Renal cortex interstitium (tissue), 11 donors: Measurements from ENCODE around the gene ATG9A. TPM values are rescaled to one million over a fixed set of nuclear protein-coding genes. Genes with fewer than 3 reads are reported as not detected.
A peak's percentile ranks its signal among the peaks of the same experiment; 100 is the strongest.
"Not testable (repeated sequence)": the region's sequence is repeated elsewhere in the genome, so short reads cannot be mapped to it uniquely, and the experiment has no call there.

Experiments used
- DNase-seq, 11 donors: peaks; one replicate each; pipeline ENCODE4 v3.0.0-alpha.2; 2013; ENCODE audit warnings: low read depth in 9 of 11, low spot score in 4 of 11; ENCODE audit errors: extremely low read depth in 1 of 11
- polyA plus RNA-seq, 3 donors: library from polyadenylated mRNA; unstranded; fragments of 120-200 nt; gene quantifications; one replicate each; pipeline ENCODE4 v1.2.1, GENCODE V29; 2013; ENCODE audit not compliant: insufficient read length in 3 of 3

The ATG9A gene
- polyA plus RNA-seq, 3 donors = 43.7 to 48.2 (median 48.0) TPM

DNA sequence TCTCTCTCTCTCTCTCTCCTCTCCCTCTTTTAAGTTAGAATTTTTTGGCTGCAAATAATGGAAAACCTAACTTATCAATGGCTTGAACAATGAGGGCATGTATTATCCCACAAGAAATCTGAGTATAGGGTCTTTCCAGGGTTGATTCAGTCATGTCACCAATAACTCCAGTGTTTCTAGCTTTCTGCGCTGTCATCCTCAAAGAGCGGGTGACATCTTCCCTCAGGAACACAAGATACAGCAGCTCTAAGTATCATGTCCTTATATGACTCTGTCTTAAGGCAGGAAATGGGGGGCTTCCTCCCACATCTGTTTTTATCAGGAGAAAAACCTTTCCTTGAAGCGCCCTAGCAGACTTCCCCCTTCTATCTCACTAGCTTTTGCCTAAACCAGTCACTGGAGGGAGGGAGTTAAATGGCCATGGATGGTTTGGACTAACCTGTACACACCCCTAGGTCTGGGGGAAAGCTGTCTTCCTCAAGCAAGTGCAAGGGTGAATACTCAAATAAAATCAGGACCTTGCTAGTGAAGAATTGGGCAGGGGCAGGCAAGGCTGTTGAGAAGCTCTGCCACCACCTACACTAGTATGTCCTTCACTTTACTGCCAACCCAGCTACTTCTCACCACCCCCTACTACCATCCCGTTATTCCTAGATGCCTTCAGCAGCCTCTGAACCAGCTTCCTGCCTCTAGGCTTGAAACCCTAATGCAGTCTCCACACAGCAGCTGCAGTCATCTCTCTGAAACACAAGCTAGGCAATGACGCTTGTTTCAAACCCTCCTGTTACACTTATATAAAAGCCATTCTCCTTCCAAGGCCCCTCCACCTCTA lies 31.8 kb upstream of the ATG9A start:
- no peak for DNase-seq

DNA sequence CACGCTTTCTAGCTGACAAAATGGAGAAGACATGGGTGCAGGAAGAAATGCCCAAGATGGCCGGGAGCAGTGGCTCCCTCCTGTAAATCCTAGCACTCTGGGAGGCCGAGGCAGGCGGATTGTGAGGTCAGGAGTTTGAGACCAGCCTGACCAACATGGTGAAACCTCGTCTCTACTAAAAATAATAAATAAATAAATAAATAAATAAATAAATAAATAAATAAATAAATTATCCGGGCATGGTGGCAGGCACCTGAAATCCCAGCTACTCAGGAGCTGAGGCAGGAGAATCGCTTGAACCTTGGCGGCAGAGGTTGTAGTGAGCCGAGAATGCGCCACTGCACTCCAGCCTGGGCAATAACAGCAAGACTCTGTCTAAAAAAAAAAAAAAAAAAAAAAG lies 29.5 kb upstream of the ATG9A start:
- not testable (repeated sequence) for DNase-seq

DNA sequence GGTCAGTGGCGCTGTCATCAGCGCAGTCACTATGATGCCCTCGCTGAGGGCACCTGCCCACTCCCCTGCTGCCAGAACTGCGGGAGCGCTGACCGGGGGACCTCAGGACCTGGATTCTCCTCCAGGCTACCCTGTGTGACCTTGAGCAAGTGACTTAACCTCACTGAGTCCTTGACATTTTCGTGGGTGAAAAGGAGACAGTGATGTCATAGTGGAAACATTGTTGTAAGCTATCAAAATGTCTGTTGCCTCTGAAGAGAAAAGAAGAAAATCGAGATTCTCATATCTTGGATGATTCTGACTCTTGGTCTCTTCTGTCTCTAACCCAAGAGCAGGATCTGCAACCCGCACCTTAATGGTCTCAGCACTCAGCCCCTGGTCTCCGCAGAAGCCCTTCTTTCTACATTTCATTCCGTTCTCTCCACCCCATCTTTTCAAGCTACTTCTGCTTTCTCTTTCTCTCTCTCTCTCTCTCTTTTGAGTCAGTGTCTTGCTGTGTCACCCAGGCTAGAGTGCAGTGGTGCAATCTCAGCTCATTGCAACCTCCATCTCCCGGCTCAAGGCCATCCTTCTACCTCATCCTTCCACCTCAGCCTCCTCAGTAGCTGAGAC lies 25.3 kb upstream of the ATG9A start:
- no peak for DNase-seq

DNA sequence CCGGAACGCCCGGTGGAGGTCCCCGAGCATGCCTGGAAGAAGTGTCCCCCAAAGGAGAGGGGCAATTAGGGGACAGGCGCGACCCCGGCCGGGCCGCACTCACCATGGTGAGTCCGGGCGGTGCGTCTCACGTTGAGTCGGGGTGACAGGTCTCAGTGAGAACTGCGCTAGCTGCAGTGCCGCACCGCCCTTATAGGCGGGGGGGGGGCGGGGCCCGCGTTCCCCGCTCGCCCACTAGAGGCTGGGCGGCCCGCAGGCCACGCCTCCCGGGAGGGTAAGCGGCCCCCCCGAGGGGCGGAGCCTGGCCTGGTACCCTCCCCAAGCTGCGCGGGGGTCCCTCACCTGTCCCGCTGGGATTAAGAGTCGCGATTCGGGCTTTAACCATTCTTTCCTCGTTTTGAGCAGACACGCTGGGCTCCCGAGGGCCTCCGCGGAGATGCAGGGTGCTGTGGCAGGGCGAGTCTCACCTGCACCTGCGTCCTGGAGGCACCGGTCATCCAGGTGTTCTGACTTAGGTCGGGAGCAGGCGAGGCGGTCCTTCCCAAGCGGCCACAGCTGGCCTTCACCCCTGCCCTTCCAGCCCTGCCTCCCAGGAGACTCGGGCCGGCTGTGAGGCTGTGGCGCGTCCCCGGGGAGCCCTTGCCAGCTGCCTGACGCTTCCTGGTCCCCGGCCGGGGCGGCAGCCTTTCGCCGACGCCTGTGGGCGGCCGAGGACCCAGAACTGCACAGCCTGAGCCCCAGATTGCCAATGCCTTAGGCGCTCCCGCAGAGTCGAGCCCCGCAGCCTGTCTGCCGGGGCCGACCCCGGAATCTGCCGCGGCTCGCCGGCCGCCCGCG lies 24.5 kb upstream of the ATG9A start, which contains the start of gene TUBA4A:
TSS of gene TUBA4A (minus strand) at position 166 of the 837 bp plus-strand sequence. CDS start at position 106, 60 bp downstream.
- DNase-seq = no peak

DNA sequence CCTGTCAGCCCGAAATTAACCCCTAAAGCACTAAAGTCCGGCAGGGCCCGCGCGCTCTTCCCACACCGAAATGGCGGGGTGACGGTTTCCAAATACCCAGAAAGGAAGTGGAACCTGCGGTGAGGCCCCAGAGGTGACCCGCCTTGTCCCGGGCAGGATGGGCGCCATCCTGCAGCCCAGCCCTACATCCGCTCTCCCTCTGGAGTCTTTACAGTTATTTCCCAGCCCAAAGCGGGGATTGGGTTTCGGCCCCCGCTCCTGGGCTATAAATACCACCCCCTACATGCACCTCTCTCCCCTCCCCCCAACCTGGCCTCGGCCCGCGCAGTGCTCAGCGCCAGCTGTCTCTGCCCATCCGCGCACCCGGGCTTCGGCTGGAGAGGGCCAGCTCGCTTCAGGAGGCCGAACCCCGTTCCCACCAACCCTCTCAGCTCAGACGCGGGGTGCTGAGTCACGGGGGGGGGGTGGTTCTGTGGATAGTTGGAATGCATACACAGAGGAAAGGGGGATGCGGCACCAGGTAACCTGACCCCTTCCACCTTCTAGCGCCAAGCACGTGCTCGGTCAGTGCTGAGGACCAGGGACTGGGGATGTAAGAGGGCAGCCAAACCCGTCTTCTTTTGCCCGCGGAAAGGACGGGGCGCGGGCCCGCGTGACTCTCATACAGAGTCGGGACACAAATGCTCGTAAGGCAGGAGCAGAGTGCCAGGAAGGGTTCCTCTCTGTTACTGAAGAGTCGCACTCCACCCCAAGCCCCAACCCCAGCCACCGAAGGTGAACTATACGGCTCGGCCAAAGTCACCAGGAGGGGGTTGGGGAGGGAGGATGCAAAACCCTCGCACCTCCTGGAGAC lies 23.7 kb upstream of the ATG9A start, which contains the start of gene TUBA4B:
TSS of gene TUBA4B (plus strand) at position 344 of the 853 bp plus-strand sequence. CDS start at position 509, 165 bp downstream.
- no peak for DNase-seq

DNA sequence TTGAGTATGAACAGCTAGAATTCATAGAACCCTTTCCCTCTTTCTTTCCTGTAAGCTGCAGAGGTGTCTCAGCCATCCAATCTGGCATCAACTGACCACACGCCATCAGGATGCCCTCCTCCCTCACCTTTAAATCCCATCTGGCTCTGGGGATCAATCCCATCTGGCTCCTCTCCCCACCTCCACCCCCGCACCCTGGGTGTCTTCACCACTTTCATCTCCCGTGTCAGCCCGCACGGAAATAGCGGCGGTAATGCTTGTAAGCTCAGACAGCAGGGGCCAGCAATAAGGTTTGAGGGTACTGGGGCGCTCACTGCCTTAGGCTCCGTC lies 23.1 kb upstream of the ATG9A start:
- no peak for DNase-seq

DNA sequence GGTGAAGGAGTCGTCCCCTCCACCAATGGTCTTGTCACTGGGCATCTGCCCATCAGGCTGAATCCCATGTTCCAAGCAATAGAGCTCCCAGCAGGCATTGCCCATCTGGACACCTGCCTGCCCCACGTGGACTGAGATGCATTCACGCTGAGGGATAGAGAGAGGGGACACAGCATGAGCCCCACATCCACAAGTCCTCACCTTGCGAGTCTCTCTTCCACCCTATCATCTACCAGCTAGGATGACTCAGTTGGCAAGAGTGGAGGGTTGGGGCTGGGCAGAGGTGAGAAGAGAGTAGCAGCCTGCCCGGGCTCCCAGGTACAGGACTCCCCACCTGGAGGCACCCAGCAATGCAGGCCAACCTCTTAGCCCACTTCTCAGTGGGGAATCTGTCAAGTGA lies 22.6 kb upstream of the ATG9A start:
- no peak for DNase-seq

DNA sequence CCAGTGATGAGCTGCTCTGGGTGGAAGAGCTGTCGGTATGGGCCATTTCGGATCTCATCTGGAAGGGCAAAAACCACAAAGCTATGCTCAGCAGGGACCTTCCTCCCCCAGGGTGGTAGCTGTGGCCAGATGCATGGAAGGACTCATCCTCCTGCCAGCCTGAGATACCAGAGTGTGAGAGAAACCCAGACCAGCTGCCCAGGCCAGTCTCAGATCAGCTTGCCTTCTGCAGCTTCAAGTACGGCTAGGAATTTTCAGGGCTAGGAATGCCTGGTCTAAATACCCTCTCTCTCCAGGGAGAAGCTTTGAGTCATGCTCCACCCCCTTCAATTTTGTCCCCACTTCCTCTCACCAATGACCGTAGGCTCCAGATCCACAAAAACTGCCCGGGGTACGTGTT lies 22.2 kb upstream of the ATG9A start:
- no peak for DNase-seq

DNA sequence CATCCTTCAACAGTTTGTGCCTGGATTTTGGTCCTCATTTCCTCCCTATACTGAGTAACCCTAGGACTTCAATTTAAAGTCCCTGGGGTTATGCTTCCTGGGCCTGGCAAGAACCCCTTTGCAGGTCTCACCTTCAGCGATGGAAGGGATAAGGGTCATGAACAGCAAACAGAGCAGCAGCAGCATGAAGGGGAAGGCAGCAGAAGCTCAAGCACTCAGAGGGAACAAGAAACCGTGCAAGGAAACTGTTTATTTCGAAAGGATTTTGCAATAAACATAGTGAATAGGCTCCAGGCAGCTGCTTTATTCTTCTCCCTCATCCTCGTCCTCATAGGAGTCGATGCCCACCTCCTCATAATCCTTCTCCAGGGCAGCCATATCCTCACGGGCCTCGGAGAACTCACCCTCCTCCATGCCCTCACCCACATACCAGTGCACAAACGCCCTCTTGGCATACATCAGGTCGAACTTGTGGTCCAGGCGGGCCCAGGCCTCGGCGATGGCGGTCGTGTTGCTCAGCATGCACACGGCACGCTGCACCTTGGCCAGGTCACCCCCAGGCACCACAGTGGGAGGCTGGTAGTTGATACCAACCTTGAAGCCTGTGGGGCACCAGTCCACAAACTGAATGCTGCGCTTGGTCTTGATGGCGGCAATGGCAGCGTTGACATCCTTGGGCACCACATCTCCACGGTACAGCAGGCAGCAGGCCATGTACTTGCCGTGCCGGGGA lies 20.8 kb upstream of the ATG9A start:
- no peak for DNase-seq

DNA sequence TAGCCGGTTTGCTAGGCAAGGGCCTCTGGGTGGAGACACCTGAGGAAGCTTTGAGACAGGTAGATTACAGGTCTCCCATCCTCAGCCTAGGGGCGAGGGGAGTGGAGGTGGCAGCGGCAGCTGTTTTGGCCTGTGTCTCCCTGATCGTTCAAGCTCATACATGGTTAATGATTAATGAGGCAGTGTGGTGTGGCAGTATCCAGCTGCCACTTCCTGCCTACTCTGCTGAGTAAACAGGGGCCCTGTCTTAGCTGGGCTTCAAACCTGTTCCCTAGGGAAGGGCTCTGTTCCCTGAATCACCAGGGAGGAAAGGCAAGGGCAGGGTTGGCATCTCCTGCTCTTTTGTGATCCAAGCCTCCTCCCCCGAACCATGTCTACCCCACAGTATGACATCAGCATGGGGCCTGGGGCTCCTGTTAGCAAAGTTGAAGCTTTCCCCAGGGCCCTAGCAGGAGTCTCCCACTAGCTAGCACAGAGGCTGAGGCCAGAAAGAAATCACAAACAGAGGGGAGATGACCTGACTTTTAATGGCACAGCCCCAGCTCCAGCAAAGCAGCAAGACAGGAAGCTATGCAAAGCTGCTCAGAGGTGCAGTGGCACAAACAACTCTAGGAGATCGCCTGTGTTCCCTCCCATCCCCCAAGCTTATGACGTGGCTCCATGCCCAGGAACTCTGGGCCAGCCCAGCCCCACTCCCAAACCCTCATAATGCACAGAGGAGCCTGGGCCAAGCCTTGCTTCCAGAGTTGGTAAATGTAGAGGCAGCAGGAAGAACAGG lies 20.0 kb upstream of the ATG9A start:
- DNase-seq = peak in 3 of 11 donors; percentile 44 to 80 (median 45)

DNA sequence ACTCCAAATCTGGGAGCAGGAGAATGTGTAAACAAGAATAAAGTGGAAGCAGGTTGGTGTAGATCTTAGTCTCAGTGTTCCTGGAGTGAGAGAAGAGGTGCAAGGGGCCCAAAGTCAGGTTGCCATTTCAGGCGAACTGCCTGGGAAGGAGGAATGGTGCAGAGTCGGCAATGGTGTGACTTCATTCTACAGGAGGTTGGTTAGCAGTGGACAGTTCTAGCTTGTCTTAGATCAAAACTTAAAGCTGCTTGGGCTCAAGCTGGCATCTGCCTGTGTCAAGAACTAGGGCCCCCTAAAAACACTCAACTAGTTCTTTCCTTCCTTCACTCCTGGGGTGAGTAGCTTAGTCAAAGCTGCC lies 19.4 kb upstream of the ATG9A start:
- DNase-seq = no peak

DNA sequence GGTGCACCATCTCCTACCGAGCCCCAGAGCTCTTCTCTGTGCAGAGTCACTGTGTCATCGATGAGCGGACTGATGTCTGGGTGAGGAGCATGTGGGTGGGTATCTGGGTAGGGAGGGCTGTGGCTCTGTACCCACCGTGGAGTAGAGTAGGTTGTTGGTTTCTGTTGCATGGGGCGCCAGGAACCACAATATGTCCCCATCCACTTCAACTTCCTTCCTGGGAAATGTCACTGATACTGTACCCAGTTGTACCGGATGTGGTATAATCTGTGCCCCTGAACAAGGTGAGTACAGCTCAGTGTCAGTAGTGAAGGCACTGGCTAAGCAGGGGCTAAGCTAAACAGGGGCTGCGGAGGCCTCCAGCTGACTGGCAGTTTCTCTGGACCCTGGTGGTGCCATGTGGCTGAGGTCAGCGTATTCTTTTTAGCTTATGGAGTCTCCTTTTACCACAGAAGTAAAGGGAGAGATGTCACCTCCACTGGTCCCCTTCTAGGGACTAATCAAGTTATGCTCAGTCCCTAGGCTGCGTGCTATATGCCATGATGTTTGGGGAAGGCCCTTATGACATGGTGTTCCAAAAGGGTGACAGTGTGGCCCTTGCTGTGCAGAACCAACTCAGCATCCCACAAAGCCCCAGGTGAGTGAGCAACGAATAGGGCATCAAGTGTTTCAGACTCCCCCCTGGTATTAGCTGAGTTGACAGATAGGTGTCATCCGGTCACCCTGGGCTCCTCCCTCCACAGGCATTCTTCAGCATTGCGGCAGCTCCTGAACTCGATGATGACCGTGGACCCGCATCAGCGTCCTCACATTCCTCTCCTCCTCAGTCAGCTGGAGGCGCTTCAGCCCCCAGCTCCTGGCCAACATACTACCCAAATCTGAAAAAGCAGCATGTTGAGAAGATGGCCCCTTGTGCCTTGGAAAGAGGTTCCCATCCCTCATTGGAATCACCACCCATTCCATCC lies 18.5 kb upstream of the ATG9A start:
- no peak for DNase-seq

DNA sequence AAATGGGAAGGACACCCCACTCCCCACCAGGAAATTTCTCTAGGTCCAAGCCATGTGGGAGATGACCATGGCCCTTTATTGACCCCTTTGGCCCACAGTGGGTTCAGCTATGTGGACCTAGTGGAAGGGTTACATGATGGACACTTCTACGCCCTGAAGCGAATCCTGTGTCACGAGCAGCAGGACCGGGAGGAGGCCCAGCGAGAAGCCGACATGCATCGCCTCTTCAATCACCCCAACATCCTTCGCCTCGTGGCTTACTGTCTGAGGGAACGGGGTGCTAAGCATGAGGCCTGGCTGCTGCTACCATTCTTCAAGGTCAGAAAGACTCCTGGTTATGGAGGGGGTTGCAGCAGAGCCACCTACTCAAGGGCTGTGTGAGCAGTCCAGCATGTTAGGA lies 17.1 kb upstream of the ATG9A start:
- DNase-seq = no peak

DNA sequence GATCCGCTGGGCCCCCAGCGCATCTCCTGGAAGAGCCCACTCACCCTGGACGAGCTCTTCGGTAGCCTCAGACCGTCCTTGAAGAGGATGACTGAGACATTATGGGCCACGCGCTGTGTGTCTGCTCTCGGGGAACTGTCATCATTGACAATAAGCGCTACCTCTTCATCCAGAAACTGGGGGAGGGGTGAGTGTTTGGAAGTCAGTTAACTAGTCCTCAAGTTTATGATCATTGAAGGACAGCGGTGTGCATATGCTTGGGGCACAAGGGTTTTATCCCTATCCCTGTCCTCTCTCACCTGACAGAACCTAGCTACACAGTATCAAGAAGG lies 16.4 kb upstream of the ATG9A start:
- DNase-seq = no peak

DNA sequence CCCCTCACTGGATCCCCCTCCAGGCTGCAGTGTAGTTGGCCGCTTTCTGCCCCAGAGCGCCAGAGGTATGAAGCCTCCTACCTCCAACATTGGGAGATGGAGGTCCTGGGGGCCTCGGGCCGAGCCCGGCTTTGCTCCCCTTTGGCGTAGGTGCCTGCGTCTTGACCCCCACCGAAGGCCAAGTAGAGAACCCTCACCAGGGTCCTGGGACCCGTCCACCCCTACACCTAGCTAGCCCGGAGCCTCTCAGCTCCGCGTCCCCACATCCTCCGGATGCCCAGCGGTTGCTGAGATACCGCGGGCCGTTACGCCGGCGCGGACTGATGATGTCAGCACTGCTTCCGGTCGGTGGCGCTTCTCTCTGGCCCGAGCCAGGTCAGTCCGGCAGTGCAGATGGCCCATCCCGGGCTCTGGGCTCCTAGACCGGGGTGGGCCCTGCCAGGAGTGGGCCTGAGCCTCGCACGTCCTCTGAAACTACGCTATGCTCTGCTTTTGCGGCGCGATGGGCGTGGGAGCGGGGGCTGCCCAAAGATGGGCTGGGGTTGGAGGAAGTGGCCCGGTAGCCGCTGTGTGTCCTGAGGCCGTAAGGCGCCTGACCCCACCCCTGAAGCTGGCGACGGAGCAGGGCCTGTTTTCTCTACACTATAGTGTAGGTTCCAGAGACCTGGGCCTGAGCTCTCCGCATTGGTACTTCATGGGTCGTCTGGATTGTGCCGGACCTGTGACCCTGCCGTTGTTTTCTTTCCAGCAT lies 15.9 kb upstream of the ATG9A start, which contains the start of the genes GLB1L and STK16:
TSS of gene GLB1L (minus strand) at position 297 of the 751 bp plus-strand sequence. CDS start 1,871 bp downstream, outside the sequence.
TSS of gene STK16 (plus strand) at position 332 of the 751 bp plus-strand sequence. CDS start 521 bp downstream, outside the sequence.
- peak; percentile 80 to 94 (median 92) for DNase-seq

DNA sequence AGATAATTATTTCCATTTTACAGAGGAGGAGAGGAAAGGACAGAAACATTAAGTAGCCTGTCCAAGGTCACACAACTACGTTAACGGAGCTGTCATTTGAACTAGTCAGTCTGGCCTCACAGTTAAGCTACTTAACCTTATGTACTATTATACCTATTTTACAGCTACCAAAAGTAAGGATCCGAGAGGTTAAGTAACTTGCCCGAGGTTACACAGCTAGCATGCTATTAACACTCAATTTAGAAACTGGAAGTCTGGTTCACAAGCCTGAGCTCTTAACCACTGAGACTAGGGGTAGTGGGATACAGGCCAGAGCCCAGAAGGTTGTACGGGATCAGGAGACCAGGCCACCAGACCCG lies 15.3 kb upstream of the ATG9A start:
- no peak for DNase-seq
